Karpas-422 (cell line): ENCODE measurements around the gene XPO6. TPM values are rescaled to one million over a fixed set of nuclear protein-coding genes. Genes with fewer than 3 reads are reported as not detected.

Experiments
- DNase-seq: peaks from one replicate; pipeline ENCODE4 v3.0.0-alpha.2; 2015
- H2AFZ ChIP-seq: fragments of 200-600 bp; sonication (generic); 2 replicates; pipeline ENCODE4 v1.6.1; 2014; ENCODE audit warnings: antibody characterized with exemption, low read length, mixed read lengths
- H3K27ac ChIP-seq: fragments of 200-600 bp; sonication (generic); 2 replicates; pipeline ENCODE4 v1.5.1; 2014; ENCODE audit warnings: mild to moderate bottlenecking, low read length, moderate library complexity
- H3K27me3 ChIP-seq: fragments of 200-600 bp; sonication (generic); 2 replicates; pipeline ENCODE4 v1.6.1; 2014; ENCODE audit warnings: low read length, mixed read lengths
- H3K36me3 ChIP-seq: fragments of 200-600 bp; sonication (generic); 2 replicates; pipeline ENCODE4 v1.6.1; 2014; ENCODE audit warnings: low read length, mixed read lengths; ENCODE audit not compliant: insufficient read depth
- H3K4me1 ChIP-seq: fragments of 200-600 bp; sonication (generic); 2 replicates; pipeline ENCODE4 v1.6.1; 2014; ENCODE audit warnings: mild to moderate bottlenecking, low read length, mixed read lengths
- H3K4me2 ChIP-seq: fragments of 200-600 bp; sonication (generic); 2 replicates; pipeline ENCODE4 v1.6.1; 2014; ENCODE audit warnings: low read length, low read depth, mild to moderate bottlenecking; ENCODE audit not compliant: poor library complexity, severe bottlenecking
- H3K4me3 ChIP-seq: fragments of 200-600 bp; sonication (generic); 2 replicates; pipeline ENCODE4 v1.5.1; 2014; ENCODE audit warnings: mild to moderate bottlenecking, antibody characterized with exemption, low read length, mixed read lengths
- H3K79me2 ChIP-seq: fragments of 200-600 bp; sonication (generic); 2 replicates; pipeline ENCODE4 v1.6.1; 2014; ENCODE audit warnings: mild to moderate bottlenecking, low read length, mixed read lengths
- H3K9ac ChIP-seq: fragments of 200-600 bp; sonication (generic); 2 replicates; pipeline ENCODE4 v1.6.0; 2014; ENCODE audit warnings: low read length
- H3K9me2 ChIP-seq: fragments of 200-600 bp; sonication (generic), shearing (Covaris generic); replicated peaks from 2 replicates; pipeline ENCODE4 v1.6.0; 2014; ENCODE audit warnings: mild to moderate bottlenecking, low read length, moderate library complexity; ENCODE audit not compliant: insufficient read depth
- H3K9me3 ChIP-seq: fragments of 300-700, 200-600 bp; sonication (generic); 2 replicates; pipeline ENCODE4 v1.6.1; 2014; ENCODE audit warnings: low read length, mixed read lengths
- H4K20me1 ChIP-seq: fragments of 200-600 bp; sonication (generic); 2 replicates; pipeline ENCODE4 v1.6.1; 2014; ENCODE audit warnings: mild to moderate bottlenecking, antibody characterized with exemption, low read length, low read depth; ENCODE audit not compliant: insufficient read depth
- total RNA-seq: library from RNA; depleted of rRNA; stranded (reverse); fragments of >200 nt; shearing (Covaris generic); gene quantifications from 2 replicates; pipeline ENCODE4 v1.2.3, GENCODE V29; 2014; ENCODE audit warnings: low replicate concordance

The XPO6 gene
- total RNA-seq, 1 experiment from 2014 or later = 136 TPM

DNA sequence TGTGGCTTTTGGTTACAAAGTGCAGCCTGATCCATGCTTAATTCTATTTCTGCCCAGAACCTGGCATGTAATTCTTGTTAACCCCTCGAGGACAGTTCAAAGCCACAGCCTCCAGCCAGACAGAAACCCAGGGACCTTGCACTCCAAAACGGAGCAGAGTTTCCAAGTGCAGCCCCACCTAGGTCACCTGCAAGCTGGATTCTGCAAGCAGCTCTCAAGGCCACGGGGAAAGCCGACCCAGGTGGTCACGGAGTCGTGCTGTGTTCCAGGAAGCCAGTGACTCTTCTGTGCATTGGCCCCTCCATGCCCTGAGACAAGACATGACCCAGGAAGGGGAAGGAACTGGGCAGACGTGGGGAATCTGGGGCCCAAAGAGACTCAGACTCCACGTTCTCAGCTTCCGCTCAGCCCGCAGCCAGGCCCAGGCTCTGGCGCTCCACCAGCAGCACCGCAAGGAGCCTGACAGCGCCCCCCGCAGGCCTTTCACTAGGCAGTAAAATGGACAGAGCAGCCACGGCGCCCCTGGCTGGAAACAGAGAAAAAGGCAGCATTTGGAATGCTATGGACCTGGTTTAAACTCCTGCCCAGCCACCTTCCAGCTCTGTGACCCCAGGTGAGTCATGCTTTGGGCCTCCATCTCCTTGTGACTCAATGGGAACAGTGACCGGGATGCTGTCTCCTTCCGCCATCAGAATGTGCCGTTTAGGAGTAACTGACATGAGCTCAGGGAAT, 121.0 kb downstream of the XPO6 start:
- H3K4me3 ChIP-seq = no peak overlapping the region
- H3K27me3 ChIP-seq = no peaks in the 10 kb centered on the region
- H3K79me2 ChIP-seq = no peaks in the 10 kb centered on the region
- H3K36me3 ChIP-seq = peaks cover 3% of the 10 kb centered on the region; the same call in 1 of the 2 replicates
- no peaks in the 10 kb centered on the region for H3K9me3 ChIP-seq
- H3K27ac ChIP-seq = no peak overlapping the region
- H3K9ac ChIP-seq = no peak overlapping the region
- H3K9me2 ChIP-seq = no peaks in the 10 kb centered on the region
- H2AFZ ChIP-seq = no peak overlapping the region
- DNase-seq = no peak
- H4K20me1 ChIP-seq = peaks cover 21% of the 10 kb centered on the region; the same call in 1 of the 2 replicates
- no peaks in the 10 kb centered on the region for H3K4me1 ChIP-seq
- no peak overlapping the region for H3K4me2 ChIP-seq

DNA sequence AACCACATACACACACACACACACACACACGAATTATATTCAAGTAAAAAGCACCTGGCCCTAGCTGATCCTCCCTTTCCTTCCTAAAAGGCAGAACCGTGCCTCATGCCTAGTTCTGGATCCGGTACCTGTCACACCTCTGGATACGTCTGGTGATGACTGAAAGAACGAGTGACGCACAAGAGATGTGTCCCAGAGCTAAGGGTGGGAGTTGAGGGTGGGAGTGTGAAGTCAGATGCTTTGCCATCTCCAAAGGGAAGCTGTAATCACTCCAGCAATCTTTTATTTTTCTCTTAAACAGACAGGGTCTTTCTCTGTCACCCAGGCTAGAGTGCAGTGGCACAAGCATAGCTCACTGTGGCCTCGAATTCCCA, 121.8 kb downstream of the XPO6 start:
- Histone ChIP-seq H2AFZ (no peak overlapping the region), H3K79me2 (no peaks in the 10 kb centered on the region), H3K9ac (no peak overlapping the region), H3K4me2 (no peak overlapping the region), H3K27ac (no peak overlapping the region), H4K20me1 (peaks cover 21% of the 10 kb centered on the region; the same call in 1 of the 2 replicates), H3K36me3 (peaks cover 3% of the 10 kb centered on the region; the same call in 1 of the 2 replicates), H3K4me1 (no peaks in the 10 kb centered on the region), H3K9me2 (no peaks in the 10 kb centered on the region), H3K9me3 (no peaks in the 10 kb centered on the region), H3K4me3 (no peak overlapping the region), H3K27me3 (no peaks in the 10 kb centered on the region)
- DNase-seq = no peak

DNA sequence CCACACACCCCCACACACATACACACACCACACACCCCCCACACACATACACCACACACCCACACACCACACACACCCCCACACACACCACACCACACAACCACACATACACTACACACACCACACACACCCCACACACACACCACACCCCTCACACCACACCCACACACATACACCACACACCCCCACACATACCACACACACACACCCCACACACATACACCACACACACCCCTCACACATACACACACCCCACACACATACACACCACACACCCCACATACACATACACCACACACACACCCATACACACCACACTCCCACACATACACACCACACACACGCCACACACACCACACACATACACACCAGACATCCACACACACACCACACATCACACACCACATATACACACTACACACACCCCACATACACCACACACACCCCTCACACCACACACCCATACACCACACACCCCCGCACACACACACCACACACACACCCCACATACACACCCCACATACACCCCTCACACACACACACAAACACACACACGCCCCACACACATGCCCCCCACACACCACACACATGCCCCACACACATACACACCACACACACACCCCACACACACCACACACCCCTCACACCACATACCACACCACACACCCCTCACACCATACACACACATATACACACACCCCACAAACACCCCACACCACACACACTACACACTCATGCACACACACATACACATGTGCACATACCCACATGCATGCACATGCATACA, 122.4 kb downstream of the XPO6 start:
- Histone ChIP-seq H4K20me1 (peaks cover 21% of the 10 kb centered on the region; the same call in 1 of the 2 replicates), H2AFZ (no peak overlapping the region), H3K4me3 (no peak overlapping the region), H3K27ac (no peak overlapping the region), H3K79me2 (no peaks in the 10 kb centered on the region), H3K9me2 (no peaks in the 10 kb centered on the region), H3K4me1 (no peaks in the 10 kb centered on the region), H3K9ac (no peak overlapping the region), H3K27me3 (no peaks in the 10 kb centered on the region), H3K4me2 (no peak overlapping the region), H3K9me3 (no peaks in the 10 kb centered on the region), H3K36me3 (peaks cover 3% of the 10 kb centered on the region; the same call in 1 of the 2 replicates)
- DNase-seq = no peak

DNA sequence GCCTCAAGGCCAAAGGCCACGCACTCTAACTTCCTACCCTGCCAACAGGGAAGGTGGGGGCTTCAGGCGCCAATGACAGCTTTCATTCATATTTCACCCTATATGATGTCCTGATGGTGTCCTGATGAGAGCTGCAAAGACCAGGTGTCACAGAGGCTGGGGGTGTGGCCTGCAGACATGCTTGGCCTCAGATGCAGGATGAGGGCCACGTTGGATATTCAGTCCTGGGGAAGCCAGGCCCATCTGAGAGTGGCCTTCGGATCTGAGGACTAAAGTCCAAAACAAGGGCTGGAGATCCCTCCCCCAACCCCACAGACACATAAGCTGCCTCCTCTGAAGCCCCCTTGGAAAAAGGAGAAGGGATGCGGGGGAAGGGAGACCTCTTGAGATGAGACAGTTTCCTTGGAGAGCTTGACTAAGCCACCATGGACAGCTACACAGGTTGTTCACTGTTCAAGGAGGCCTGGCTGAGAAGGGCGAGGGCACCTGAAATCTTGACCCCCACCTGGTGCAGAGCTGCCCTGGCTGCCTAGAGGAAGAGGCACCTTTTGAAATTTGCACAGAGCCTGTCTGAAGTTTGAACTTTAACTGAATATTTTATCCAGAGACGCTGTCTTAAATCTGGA, 124.0 kb downstream of the XPO6 start:
- Histone ChIP-seq H3K9me3 (no peaks in the 10 kb centered on the region), H4K20me1 (peaks cover 21% of the 10 kb centered on the region; the same call in 1 of the 2 replicates), H3K27ac (no peak overlapping the region), H3K4me3 (no peak overlapping the region), H3K79me2 (no peaks in the 10 kb centered on the region), H3K9ac (no peak overlapping the region), H2AFZ (no peak overlapping the region), H3K4me2 (no peak overlapping the region), H3K4me1 (no peaks in the 10 kb centered on the region), H3K9me2 (no peaks in the 10 kb centered on the region), H3K36me3 (no peaks in the 10 kb centered on the region), H3K27me3 (no peaks in the 10 kb centered on the region)
- DNase-seq = peak; percentile 49

DNA sequence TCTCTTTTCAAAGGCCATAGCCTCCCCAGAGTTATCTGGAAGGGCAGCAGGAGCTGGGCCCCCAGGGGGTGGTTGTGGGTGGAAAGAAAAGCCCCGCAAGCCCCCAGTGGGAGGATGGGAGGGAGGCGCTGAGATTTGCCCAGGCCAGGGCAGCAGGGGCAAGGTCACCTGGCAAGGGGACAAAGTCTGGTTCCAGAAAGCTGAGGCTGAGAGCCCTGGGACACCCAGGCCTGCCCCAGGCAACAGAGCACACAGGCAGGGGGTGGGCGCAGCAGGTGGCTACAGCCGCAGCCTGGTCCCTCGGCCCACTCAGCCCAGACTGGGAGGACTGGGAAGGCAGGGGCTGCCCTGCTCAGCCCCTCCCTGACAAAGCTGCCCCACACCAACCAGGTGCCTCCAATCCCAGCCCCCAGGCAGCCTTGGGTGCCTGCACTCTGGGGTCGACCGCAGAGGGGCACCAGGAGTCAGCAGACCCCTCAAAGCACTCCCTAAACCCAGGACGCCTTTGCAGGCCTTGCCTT, 124.6 kb downstream of the XPO6 start:
- Histone ChIP-seq H3K4me2 (no peak overlapping the region), H3K79me2 (no peaks in the 10 kb centered on the region), H3K9me3 (no peaks in the 10 kb centered on the region)

DNA sequence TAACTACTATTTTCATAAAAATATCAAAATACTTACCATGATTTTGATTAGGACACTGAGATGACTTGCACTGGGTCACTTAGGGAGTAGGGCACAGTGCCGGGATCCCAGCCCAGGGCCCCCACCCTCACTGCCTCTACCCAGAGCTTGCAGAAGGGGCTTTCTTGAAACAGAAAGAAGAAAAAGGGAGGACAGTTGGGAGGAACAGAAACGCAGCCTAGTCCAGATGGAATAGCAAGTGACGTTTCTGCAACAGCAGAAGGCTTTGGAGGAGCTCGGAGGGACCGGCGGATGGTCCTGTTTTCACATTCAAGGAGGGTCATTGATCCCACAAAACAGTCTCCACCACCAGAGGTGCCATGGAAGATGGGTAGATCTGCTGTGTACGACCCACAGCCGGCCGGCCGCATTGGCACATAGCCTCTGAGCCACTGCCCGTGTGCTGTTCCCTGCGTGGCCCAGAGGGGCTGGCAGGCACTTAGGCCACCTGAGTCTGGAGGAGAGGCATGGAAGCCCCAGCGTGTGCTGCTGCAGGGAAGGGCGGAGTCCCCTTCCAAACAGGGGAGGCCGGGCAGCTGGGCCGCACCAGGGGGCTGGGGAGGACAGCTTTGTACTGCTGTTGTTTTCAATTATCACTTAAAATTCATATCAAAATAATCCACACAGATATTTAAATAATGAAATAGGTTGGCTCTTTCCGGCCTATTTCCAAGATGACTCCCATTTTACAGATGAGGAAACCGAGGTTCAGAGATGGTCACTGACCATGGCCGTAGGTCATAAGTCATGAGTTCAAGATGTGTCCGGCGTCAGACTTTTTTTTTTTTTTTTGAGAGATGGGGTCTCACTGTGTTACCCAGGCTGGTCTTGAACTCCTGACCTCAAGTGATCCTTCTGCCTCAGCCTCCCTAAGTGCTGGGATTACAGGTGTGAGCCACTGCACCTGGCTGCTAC, 125.3 kb downstream of the XPO6 start:
- H2AFZ ChIP-seq = no peak overlapping the region
- no peak for DNase-seq
- no peak overlapping the region for H3K9ac ChIP-seq
- H3K27ac ChIP-seq = no peak overlapping the region
- no peaks in the 10 kb centered on the region for H3K4me1 ChIP-seq
- H4K20me1 ChIP-seq = peaks cover 18% of the 10 kb centered on the region; the same call in 1 of the 2 replicates
- no peak overlapping the region for H3K4me3 ChIP-seq
- H3K9me2 ChIP-seq = no peaks in the 10 kb centered on the region
- H3K9me3 ChIP-seq = no peaks in the 10 kb centered on the region
- H3K79me2 ChIP-seq = no peaks in the 10 kb centered on the region
- no peak overlapping the region for H3K4me2 ChIP-seq
- no peaks in the 10 kb centered on the region for H3K36me3 ChIP-seq
- H3K27me3 ChIP-seq = no peaks in the 10 kb centered on the region

More for the DNA sequence above, 124.6 kb downstream of the XPO6 start:
- no peak for DNase-seq
- Histone ChIP-seq H2AFZ (no peak overlapping the region), H3K36me3 (no peaks in the 10 kb centered on the region), H3K27me3 (no peaks in the 10 kb centered on the region), H3K9me2 (no peaks in the 10 kb centered on the region), H3K9ac (no peak overlapping the region), H3K4me3 (no peak overlapping the region), H3K4me1 (no peaks in the 10 kb centered on the region), H3K27ac (no peak overlapping the region), H4K20me1 (peaks cover 21% of the 10 kb centered on the region; the same call in 1 of the 2 replicates)

DNA sequence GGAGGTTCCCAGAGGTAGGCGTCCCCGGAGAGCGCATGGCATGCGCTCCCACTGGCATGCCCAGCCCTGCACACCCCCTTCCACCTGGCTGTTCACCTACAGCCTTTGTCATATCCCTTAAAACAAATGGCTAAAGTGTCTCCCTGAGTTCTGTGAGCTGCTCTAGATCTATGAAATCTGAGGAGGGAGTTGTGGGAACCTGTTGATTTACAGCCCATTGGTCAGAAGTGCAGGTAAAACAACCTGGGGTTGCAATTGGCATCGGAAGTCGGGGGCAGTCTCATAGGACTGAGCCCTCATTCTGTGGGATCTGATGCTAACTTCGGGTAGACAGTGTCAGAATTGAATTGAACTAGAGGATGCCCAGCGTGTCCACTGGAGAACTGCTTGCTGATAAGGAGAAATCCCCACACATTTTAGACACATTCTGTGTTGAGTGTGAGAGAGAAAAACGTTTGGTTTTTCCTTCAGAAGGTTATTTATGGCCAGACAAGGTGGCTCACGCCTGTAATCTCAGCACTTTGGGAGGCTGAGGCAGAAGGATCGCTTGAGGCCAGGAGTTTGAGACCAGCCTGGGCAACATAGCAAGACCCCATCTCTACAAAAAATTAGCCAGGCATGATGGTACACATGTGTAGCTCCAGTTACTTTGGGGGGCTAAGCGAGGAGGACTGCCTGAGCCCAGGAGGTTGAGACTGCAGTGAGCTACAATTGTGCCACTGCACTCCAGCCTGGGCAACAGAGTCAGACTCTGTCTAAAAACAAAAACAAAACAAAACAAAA, 126.2 kb downstream of the XPO6 start:
- H4K20me1 ChIP-seq = peaks cover 18% of the 10 kb centered on the region; the same call in 1 of the 2 replicates
- H3K27ac ChIP-seq = no peak overlapping the region
- H3K9me3 ChIP-seq = no peaks in the 10 kb centered on the region
- no peaks in the 10 kb centered on the region for H3K79me2 ChIP-seq
- no peaks in the 10 kb centered on the region for H3K4me1 ChIP-seq
- DNase-seq = no peak
- no peak overlapping the region for H3K9ac ChIP-seq
- H3K27me3 ChIP-seq = no peaks in the 10 kb centered on the region
- no peak overlapping the region for H3K4me2 ChIP-seq
- no peaks in the 10 kb centered on the region for H3K36me3 ChIP-seq
- H2AFZ ChIP-seq = no peak overlapping the region
- no peaks in the 10 kb centered on the region for H3K9me2 ChIP-seq
- H3K4me3 ChIP-seq = no peak overlapping the region
